NCI-H2227 treated with DMSO at 0.1 percent for 48 hours (cell line): ENCODE results near the gene CCDC154.

Experiments used
- DNase-seq: peaks from one replicate; lab custom pipeline; 2025; lab: John Stamatoyannopoulos, UW

CCDC154 gene

DNA sequence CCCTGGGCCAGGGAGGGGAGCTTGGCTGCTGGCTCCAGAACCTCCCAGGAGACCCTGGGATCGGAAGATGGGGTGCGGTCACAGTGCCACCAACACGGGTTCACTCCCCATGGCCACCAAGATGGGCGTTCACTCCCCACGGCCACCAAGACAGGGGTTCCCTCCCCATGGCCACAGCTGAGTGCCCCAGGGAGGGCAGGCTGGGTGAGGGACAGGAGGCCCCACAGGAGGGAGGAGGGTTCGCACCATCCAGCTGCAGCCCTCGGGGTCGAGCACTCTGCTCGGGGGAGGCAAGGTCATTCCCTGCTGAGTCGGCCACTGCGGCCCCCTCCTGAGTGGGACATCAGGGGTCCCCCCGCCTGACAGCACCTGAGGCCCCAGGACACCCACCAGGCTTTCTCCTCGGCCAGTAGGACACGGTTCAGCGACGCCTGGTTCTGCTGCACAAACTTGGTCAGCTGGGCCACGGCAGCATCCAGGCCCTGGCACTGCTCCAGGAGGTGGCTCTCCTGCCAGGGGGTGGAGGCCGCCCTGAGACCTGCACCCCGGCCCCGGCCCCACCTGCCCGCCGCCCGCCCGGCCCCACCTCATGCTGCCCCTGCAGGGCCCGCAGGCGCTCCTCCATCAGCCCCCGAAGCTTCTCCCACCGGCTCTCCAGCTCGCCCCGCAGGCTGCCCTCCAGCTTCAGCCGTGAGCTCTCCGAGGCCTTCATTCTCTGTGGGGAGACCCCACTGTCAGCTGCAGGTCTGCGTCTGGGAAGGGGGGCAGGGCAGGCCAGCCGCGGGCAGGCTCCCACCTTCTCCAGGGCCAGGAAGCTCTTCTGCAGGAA lies 5.9 kb downstream of the CCDC154 start:
- no peak for DNase-seq

GRCh38 chr16:1437606-1438005 lies 6.8 kb downstream of the CCDC154 start:
- no peak for DNase-seq

DNA sequence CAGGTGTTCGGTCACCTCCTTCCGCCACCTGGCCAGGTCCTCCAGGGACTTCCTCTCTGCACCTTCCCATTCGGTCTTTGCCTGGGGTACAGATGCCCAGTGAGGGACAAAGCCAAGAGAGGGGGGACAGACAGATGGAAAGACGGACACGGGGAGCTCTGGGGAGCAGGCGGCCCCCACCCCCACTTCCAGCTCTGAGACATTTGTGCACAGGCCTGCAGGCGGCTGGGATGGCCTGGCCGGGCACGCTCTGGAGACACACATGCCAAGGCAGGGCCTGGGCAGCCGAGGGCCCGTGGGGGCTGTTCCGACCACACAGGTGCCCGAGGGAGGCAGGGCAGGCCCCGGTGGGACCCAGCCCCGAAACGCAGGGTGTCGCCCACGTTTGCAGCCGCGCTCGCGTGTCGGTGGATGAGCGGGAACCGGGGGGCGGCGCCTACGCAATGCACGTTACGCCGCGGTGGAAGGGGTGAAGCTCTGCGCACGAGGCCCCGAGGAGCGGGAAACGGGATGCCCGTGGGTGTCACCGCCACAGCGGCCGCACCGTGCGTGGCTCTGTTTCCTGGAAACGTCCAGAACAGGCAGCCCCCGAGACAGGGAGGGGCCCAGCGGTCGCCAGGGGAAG lies 7.5 kb downstream of the CCDC154 start:
- DNase-seq: no peak

DNA sequence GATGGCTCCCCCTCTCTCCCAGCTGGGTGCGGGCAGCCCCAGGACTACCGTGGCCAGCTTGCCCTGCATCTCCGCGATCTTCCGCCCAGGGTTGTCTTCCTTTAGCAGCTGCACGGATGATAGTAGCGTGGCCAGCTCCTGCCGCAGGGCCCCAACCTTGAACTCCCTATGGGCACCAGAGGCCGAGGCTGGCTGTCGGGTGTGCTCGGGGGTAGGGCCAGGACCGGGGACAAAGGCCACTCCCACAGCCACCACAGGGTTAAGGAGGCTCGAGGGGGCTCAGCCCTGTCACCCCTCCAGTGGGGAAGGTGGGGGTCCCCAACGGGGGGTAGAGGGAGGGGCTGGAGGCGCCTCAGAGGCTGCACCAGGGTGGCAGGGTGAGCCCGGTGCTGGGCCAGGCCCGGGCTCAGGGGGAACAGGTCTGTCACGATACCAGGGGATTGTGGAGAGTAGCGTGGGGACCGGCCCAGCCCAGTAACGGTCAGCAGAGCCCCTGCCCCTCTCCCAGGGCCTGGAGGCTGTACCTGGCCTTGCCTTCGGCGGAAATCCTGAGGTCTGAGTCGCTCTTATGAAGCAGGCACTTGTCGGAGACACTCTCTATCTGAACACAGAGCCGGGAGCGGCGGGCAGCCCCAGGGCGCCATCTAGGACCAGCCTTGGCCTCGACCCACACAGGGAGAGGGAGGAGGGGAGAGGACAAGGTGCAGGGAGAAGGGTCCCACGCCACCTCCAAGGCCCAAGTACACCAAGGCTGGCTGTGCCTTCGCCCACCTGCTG lies 8.2 kb downstream of the CCDC154 start:
- no peak for DNase-seq

GRCh38 chr16:1434644-1435592 lies 9.4 kb downstream of the CCDC154 start:
- DNase-seq: no peak

DNA sequence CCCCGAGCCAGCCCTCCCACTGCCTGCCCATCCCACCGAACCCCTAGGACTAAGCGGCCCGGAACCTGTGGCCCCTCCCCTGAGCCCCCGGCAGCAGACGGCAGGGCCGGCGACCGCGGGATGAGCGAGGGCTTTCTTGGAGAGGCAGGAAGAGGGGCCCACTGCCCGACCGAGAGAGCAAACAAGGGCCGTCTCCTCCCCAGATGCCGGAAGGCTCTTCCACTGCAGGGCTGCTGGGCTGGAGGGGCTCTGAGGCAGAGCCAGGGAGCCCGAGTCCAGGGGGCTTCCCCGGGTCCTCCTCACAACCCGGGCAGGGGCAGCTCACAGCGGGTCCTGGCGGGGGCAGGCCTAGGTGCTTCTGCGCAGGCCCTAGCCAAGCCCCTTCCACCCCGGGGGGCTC lies 10.6 kb downstream of the CCDC154 start:
- DNase-seq: no peak

GRCh38 chr16:1433263-1433560 lies 11.1 kb downstream of the CCDC154 start:
- no peak for DNase-seq

DNA sequence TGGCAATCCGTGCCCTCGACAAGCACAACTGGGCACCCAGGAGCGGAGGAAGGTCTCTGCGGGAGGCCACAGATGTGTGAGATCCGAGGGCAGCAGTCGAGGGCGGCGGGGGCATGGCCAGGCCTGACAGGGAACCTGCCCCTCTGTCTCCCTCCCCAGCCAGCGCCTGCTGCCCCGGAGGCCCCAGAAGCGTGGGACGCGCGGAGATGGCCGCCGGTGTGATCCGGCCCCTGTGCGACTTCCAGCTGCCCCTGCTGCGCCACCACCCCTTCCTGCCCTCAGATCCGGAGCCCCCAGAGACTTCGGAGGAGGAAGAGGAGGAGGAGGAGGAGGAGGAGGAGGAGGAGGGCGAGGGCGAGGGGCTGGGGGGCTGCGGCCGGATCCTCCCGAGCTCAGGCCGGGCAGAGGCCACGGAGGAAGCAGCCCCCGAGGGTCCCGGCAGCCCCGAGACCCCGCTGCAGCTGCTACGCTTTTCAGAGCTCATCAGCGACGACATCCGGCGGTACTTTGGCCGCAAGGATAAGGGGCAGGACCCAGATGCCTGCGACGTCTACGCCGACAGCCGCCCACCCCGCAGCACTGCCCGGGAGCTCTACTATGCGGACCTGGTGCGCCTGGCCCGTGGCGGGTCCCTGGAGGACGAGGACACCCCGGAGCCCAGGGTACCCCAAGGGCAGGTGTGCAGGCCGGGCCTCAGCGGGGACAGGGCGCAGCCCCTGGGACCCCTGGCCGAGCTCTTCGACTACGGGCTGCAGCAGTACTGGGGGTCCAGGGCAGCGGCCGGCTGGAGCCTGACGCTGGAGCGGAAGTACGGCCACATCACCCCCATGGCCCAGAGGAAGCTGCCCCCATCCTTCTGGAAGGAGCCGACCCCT lies 11.7 kb downstream of the CCDC154 start:
- DNase-seq: no peak

GRCh38 chr16:1431497-1432270 lies 12.7 kb downstream of the CCDC154 start:
- DNase-seq: no peak

GRCh38 chr16:1430759-1431496 lies 13.4 kb downstream of the CCDC154 start, which contains the start of gene PERCC1:
TSS of gene PERCC1 (plus strand) at chr16:1431078. CDS start at chr16:1432594, 1,516 bp downstream.
- DNase-seq: peak; percentile 27

- DNase-seq: no peak
These were observed 14.1 kb downstream of the CCDC154 start for GRCh38 chr16:1430214-1430758.

DNA sequence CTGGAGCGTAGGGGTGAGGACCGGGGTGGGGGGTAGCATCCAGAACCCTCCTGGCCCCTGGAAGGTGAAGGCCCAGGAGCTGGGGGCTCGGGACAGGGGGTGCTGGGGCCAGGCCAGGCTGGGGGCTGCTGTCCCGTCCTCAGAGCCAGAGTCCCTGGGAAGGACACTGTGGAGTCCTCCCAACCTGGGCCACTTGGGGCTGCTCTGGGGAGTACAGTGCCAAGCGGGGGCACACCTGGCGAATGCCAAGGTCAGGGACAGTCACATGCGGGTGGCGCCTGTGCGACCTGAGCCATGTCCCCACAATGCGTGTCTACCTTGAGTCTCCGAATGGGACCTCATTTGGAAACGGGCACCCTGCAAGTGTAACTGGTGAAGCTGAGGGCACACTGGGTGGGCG lies 14.7 kb downstream of the CCDC154 start:
- DNase-seq: no peak

DNA sequence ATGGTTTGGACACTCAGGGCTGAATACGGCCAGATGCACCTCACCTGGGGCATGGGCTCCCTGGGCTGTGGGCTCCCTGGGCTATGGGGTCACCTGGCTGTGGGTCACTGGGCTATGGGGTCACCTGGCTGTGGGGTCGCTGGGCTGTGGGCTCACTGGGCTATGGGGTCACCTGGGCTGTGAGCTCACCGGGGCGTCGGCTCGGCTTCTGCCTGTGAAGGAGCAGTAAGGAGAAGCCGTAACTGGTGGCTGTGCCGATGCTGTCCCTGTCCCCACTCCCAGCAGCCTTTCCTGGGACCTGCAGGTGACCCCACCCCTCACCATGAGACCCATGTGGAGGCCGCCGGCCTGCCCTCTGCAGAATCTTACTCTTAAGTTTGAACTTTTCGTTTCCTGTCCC lies 15.3 kb downstream of the CCDC154 start:
- DNase-seq: no peak

DNA sequence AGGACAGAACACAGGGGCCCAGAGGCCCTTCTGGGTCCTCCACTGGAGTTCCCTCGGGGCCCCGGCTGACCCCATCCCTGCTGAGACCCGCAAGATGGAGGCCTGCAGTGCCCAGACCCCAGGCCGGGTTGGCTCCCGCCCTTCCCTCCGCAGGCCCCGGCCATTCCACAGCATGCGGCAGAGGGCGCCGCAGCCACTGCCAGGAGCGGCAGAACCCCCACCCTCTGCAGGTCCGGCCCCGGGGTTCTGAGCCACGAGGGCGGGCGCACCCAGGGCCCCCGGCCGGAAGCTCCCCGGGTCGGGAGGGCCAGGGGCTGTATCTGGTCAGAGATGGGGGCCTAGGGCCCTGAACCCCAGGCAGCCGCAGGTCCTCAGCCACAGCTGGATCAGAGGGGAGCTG lies 15.8 kb downstream of the CCDC154 start:
- DNase-seq: no peak

DNA sequence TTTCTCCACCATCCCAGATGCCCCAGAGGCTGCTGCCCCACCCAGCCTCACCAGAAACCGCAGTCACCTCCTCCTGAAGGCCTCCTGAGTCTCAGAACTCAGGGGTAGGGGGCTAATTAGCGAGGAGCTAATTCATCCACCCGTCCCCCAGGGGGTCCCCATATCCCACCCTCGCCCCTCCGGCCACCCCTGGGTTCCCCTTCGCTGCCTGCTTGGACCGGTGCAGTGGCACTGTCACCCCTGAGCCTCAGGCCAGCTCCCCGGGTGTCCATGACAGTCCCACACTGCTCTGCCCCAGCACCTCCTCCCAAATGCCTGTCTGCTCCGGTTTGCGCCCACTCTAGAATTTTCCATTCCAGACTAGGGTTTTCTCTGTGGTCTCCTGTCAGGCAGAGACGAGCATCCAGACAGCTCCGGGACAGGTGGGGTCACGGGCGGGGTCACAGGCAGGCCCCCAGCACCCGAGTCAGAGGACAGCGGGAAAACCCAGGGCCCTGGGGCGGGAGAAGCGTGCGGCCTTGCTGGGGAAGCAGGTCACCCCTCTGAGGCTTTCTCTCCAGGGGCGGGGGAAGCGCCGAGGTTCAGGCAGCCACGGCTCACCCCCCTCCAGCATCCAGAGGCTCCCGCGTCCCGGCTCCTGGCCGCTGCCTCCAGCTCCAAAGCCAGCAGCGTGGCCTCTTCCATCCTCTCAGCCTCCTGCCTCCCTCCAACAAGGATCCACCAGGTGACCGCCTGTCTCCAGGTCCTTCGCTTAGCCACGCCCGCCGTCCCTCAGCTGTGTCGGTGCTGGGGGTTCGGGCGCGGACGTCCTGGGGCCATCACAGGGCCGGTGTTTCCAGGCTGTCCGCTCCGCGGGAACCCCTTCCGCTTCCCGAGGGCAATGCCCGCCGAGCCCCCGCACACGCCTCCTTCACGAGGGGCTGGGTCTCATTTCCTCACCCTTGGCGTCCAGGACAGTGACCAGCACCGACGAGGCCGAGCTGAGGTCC lies 16.6 kb downstream of the CCDC154 start:
- no peak for DNase-seq

GRCh38 chr16:1426734-1427471 lies 17.5 kb downstream of the CCDC154 start:
- no peak for DNase-seq
